T-helper 1 cell treated with Interleukin-12 subunit alpha and Interleukin-12 subunit beta and Interleukin-4 antibody, amounts not matched to agents 30 ng/mL and 1 ng/mL, for 36 hours (primary cell): ENCODE results near the gene AHCYL2. TPM values are rescaled to one million over a fixed set of nuclear protein-coding genes. Genes with fewer than 3 reads are reported as not detected.
"Not testable (repeated sequence)": the region's sequence is repeated elsewhere in the genome, so short reads cannot be mapped to it uniquely, and the experiment has no call there.

Experiments used
- intact Hi-C: fragments of 100-400 bp; cut with micrococcal nuclease; formaldehyde crosslinking; loops from one replicate; pipeline ENCODE4 v1.15.1; 2024
- total RNA-seq: library from RNA; stranded (reverse); gene quantifications from 2 replicates; pipeline ENCODE4 v1.2.3, GENCODE V29; 2022

Gene AHCYL2
- total RNA-seq, 1 donor from 2014 or later, result 26.0 TPM

GRCh38 chr7:129443612-129444011 is 218.8 kb downstream of the AHCYL2 start:
- intact Hi-C loops, result loop anchor here (1.0 kb wide), 1 partner anchor 8 kb away; no protein-coding TSS in a partner anchor

DNA sequence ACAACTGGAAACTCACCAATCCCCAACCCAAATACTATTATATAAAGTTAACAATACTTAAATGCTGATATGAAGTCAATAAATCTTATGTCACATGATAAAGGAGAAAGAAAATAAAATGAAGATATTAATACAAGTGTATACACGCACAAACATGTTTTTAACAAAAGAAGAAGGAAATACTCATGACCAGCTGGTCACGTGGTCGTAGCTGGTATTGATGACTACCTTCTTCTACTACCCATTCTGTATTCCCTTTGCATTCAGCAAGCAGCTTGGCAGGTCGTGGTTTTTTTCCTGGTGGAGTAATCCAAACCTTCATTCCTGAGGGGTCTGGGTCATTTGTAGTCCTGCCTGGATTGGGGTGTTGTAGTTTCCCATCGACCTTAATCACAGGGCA is 219.9 kb downstream of the AHCYL2 start:
- intact Hi-C loops, result not testable (repeated sequence)

GRCh38 chr7:129446925-129447324 is 222.1 kb downstream of the AHCYL2 start:
- intact Hi-C loops, result not testable (repeated sequence)

- intact Hi-C loops, result not testable (repeated sequence)
Measured at GRCh38 chr7:129447445-129447844, 222.6 kb downstream of the AHCYL2 start.

DNA sequence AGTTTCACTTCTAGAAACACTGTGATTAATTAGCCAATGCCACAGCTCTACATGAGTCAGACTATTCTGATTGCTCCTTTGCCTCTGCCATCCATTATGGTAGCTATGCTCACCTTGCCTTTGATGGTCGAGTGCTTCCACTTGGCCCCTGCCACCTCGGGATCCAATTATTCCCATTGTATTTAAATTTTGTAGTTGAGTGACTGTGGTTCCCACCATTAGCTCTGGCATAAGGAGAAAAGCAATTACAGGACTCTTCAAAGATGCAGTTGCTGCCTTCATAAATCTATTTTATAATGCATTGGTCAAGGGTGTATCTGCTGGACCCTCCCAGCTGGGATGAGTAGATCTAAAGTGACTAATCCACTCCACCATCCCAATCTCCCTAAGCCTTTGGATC is 223.8 kb downstream of the AHCYL2 start:
- intact Hi-C loops, result not testable (repeated sequence)

DNA sequence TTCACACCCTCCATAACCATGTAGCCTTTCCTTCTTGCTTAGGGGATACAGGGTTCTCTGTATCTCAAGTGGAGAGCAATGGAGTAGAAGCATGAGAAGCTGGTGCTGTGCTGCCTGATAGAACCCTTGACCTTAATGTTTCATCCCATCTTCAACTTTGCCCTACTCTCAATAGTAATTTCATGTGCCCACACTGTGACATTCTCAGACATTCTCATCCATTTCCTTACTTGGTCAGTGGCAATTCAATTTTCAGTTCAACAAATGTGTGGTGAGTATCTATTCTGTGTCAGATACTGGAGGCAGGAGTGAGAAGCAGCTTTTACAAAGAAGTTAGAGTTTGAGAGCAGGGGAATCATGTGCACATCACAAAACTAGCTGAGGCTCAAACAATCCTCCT is 225.5 kb downstream of the AHCYL2 start:
- intact Hi-C loops, result no loop called here

DNA sequence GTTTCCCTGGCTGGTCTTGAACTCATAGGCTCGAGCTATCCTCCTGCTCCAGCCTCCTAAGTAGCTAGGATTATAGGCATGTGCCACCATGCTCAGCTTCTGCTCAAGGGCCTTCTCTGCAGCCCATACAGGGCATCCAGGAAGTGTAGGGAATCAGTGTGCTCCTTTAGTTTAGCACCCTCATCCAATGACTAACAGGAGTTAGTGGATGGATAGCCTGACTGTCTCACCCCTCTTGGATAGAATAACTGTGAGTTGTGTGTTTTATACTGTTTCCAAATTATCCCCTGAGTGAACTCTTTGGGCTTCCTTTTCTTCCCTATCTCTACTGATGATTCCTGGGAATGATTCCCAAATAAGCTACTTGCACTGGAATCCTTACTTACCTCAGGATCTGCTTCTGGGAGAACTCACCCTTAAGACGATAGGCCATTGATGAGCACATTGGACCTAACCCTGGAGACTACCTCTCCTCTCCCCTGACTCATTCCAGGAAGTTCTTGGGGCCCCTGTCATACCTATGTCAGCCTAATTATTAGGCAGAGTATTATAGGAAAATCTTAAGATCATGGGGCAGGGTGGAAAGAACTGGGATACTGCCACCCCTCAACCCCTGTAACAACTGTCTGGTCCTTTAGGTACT is 227.9 kb downstream of the AHCYL2 start:
- intact Hi-C loops, result no loop called here

DNA sequence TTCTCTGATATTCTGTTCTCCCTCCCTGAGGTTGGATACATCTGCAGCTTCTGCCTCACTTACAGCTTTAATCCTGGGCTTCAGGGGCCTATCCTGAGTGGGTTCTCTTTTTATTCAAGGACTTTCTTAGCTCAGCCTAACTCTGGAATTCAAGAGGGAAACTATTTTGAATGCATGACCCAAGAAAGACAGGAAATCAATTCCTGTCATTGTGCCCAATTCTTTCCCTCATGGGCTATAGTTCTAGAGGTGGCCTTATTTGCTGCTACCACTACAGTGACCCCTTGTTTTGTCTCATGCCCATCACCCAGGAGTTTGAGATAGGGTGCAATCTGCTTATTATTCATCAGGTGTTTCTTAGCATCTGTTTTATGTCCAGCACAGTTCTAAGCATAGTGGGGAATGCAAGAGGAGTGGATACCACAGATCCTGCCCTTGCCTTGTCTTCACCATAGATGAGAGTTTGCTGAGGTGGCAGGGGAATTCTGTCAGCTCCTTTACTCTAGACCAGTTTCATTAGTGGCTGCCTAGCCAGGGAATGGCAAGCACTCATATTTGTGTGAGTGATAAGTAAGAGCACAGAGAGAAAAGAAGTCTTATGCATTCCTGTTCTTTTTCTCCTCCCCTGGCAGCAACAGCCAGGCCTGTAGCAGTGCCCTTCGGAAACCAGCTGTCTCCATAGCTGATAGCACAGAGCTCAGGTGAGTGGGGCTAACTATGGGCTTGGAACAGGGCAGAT is 228.8 kb downstream of the AHCYL2 start:
- intact Hi-C loops, result no loop called here

DNA sequence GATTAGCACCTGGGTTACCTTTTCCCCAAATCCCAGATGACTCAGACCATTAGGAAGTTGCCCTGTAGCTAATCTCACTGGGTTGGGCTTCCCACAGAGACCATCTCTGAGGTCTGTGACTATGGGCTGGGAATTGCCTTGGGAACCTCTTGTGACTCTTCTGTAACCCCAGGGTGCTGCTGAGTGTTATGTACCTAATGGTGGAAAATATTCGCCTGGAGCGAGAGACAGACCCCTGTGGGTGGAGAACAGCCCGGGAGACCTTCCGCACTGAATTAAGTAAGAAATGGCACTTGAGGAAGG is 229.4 kb downstream of the AHCYL2 start:
- intact Hi-C loops, result no loop called here

- intact Hi-C loops, result no loop called here
Measured at GRCh38 chr7:129456421-129456820, 231.6 kb downstream of the AHCYL2 start.

DNA sequence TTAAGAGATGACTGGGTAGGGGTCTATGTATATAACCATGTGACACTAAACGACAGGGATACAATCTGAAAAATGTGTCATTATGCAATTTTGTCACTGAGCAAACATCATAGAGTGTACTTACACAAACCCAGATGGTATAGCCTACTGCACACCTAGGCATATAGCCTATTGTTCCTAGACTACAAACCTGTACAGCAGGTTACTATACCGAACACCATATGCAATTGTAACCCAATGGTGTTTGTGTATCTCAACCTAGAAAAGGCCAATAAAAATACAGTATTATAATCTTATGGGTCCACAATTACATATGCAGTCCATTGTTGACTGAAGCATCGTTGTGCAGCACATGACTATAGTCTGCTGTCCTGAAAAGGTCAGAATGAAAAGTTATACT is 232.3 kb downstream of the AHCYL2 start:
- intact Hi-C loops, result no loop called here

DNA sequence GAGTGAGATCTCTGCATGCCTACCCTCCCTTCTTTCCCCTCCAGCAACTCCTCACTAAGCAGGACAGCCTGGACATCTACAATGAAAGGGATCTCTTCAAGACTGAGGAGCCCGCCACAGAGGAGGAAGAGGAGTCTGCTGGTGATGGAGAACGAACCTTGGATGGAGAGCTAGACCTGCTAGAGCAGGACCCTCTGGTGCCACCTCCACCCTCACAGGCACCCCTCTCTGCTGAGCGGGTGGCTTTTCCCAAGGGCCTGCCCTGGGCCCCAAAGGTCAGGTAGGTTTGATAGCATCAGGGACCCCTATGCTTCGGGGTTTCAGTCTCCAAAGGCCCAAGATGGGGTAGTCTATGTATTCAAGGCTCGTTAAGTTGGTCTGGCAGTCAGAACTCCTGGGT is 233.3 kb downstream of the AHCYL2 start:
- intact Hi-C loops, result no loop called here

DNA sequence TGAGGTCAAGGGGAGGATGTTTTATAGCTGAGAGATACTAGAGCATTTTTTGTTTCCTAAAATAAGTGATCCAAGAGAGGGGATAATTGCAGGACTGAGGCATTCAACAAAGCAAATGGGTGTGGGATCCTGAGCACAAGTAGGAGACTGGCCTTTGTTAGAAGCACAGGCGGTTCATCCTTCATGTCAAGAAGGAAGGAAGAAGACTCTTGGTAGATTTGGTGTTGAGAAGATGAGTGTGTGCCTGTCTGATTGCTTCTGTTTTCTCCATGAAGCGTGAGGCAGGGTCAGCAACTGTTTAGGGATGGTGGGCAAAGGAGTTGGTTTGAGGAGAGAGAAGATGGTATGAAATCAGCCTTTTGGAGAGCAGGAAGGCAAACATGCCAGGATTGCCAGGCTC is 237.0 kb downstream of the AHCYL2 start:
- intact Hi-C loops, result no loop called here

DNA sequence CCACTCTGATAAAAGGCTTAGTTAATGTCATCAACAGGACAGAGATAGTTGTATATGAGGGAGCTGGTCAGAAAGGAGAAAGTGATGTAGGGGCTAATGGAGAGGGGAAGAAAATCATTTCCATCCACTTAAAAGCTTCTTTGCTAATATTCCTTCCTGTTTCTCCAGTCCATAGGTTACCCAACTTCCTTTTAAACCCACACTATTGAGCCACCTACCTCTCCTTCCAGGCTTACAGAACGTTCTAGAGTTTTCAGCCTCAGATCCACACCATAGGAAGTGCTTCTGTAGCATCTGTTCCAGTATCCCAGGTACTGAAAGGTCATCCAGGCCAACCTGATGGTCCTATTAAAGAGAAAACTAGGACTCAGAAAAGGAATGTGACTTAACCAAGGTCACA is 237.6 kb downstream of the AHCYL2 start:
- intact Hi-C loops, result no loop called here

- intact Hi-C loops, result no loop called here
Measured at GRCh38 chr7:129464194-129464593, 239.4 kb downstream of the AHCYL2 start.

DNA sequence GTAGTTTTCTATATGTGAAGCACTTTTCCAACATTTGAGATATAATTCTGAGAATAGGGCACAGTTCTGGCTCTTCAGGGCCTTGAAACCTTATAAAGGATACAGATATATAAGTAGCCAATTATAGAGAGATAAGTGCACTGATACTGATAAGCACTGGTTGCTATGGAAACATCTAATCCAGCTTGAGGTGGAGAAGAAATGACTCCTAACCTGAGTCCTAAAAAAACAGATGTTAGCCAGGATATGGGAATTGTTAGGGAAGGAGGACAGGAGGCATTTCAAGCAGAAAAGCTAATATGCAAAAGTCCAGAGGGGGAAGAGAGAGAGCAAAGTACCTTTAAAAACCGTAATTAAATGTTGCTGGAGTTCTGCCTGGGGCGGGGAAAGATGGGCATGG is 240.2 kb downstream of the AHCYL2 start:
- intact Hi-C loops, result no loop called here

DNA sequence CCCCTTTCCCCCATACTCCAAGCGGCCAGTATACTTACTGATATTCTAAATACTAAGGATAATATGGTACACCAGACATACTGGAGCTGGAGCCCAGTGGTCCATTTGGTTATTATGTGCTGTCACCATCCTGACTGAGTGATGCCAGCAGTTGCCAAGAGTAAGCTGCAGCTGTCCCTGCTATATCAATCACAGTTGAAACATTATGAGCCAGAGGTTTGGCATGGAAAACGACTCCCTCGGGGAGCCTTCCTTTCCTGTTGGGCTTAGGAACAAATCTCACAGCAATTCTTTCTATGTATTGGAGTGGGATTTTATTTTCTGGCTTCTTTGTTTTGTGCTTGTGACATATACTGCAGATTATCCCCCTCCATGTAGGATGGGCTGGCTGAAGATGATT is 242.0 kb downstream of the AHCYL2 start:
- intact Hi-C loops, result no loop called here

- intact Hi-C loops, result no loop called here
Measured at GRCh38 chr7:129468087-129468486, 243.3 kb downstream of the AHCYL2 start.

DNA sequence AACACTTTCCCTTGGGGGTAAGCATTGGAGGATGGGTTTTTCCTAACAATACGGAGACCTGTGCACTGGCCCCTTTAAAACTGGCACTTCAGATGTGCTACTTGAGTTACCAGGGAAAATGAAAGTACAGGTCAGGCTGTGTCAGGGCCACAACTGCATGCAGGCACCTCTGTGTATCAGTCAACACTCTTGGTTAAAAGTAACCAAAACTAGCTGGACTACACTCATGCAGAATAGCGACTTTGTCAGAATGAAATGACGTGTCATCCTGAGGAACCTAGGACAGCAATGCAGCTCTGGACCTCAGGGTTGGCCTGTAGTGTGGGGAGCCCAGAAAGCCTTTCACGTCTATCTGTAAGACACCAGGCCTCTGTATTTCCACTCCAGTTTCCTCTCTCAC is 243.7 kb downstream of the AHCYL2 start:
- intact Hi-C loops, result no loop called here

GRCh38 chr7:129469930-129470329 is 245.1 kb downstream of the AHCYL2 start:
- intact Hi-C loops, result no loop called here

DNA sequence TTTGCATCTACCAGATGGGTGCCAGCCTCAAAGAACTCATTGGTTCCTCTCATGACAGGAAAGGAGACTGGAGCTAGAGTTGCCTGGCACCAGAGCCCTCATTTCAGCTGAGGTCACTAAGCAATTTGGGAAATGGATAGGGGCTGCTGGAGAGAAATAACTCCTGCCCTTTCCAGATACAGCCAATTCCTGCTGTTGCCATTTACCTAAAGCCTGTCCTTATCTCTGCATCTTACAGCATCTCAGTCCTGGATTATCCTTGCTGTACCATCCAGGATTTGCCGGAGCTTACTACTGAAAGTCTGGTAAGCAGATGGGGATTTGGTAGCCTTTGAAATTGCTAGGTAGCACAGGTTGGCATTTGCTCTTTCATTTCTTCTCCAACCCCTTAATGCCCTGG is 245.6 kb downstream of the AHCYL2 start:
- intact Hi-C loops, result no loop called here

DNA sequence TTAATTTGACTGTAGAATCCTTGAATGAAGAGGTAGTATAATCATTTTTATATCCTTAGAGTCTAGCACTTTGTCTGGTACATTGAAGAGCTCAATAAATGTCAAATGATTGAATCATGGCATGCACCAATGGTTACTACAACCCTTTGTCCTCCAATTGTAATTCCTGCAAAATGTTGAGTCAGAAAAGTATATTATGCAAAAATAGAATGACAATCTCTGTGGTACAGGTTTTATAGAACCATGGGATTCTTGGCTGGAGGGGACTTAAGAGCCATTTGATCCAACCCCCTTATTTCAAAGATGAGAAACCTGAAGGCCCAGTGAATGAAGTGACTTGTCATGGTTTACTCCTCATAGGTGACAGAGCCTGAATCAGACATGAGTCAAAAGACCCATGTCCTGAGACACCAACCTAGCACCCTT is 246.6 kb downstream of the AHCYL2 start:
- intact Hi-C loops, result no loop called here

DNA sequence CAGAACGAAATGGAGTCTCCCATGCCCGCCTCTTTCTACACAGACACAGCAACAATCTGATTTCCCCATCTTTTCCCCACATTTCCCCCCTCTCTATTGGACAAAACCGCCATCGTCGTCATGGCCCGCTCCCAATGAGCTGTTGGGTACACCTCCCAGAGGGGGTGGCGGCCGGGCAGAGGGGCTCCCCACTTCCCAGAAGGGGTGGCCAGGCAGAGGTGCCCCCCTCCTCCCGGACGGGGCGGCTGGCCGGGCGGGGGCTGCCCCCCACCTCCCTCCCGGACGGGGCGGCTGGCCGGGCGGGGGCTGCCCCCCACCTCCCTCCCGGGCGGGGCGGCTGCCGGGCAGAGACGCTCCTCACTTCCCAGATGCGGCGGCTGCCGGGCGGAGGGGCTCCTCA is 251.1 kb downstream of the AHCYL2 start:
- intact Hi-C loops, result not testable (repeated sequence)
